H1 (cell line): ENCODE measurements around the gene CAV1.

Experiments
- EZH2 ChIP-seq: fragments of 200-600 bp; sonication (generic); IDR thresholded peaks from 2 replicates; pipeline ENCODE4 v1.7.1; 2012; ENCODE audit warnings: low read depth, mild to moderate bottlenecking, moderate library complexity, low read length, inconsistent platforms; ENCODE audit not compliant: severe bottlenecking
- POLR2A ChIP-seq, 2 experiments: IDR thresholded peaks; 1 replicate in 1 of 2; 2 replicates in 1 of 2; pipeline ENCODE4 v1.6.1; 2011; ENCODE audit warnings: low read depth in 2 of 2, low read length in 2 of 2, mild to moderate bottlenecking in 2 of 2; ENCODE audit errors: control extremely low read depth in 1 of 2
- RAD21 ChIP-seq, 2 experiments: IDR thresholded peaks in 1 of 2; conservative IDR thresholded peaks in 1 of 2; 2 replicates each; pipeline ENCODE4 v1.6.1; 2011; ENCODE audit warnings: low read depth in 2 of 2, low read length in 2 of 2, improper control_type of control experiment in 1 of 2, inconsistent platforms in 1 of 2, mild to moderate bottlenecking in 1 of 2, moderate library complexity in 1 of 2

- TF ChIP-seq EZH2 (no peak), RAD21 (IDR thresholded peaks at IDR 0.05 in 1 of 2, conservative IDR thresholded peaks at IDR 0.05 in 1 of 2; ENCODE audit: low read depth in 2 of 2, low read length in 2 of 2) (no peak), POLR2A (IDR thresholded peaks at IDR 0.05; ENCODE audit: control extremely low read depth in 1 of 2, low read depth in 2 of 2, low read length in 2 of 2) (no peak)
These were observed 34.5 kb upstream of the CAV1 start for GRCh38 chr7:116490351-116490750.
